Lower lobe of right lung (tissue), 2 donors: ENCODE measurements around the gene MED13L. TPM values are rescaled to one million over a fixed set of nuclear protein-coding genes. Genes with fewer than 3 reads are reported as not detected.

ENCODE experiments used
- ATAC-seq, 2 donors: fragments of 200-7000 bp; cut with Tn5 transposase; one replicate each; pipeline ENCODE4 v1.9.1; 2020 to 2022; ENCODE audit warnings: mild to moderate bottlenecking in 2 of 2, moderate library complexity in 2 of 2
- DNase-seq: peaks from one replicate; pipeline ENCODE4 v3.0.0-alpha.2; 2020
- H3K27ac ChIP-seq: fragments of 200-600 bp; one replicate; pipeline ENCODE4 v1.8.0; 2022
- H3K27me3 ChIP-seq: fragments of 200-600 bp; one replicate; pipeline ENCODE4 v1.8.0; 2022; ENCODE audit warnings: low read depth
- H3K36me3 ChIP-seq: fragments of 200-600 bp; one replicate; pipeline ENCODE4 v1.8.0; 2022; ENCODE audit warnings: mild to moderate bottlenecking
- H3K4me1 ChIP-seq: fragments of 200-600 bp; one replicate; pipeline ENCODE4 v1.8.0; 2022
- H3K4me3 ChIP-seq: fragments of 200-600 bp; one replicate; pipeline ENCODE4 v1.8.0; 2022; ENCODE audit warnings: mild to moderate bottlenecking
- H3K9me3 ChIP-seq: fragments of 200-600 bp; one replicate; pipeline ENCODE4 v1.8.0; 2022
- CTCF ChIP-seq: fragments of 200-600 bp; IDR thresholded peaks from one replicate; pipeline ENCODE4 v1.8.0; 2022; ENCODE audit warnings: antibody characterized with exemption, mild to moderate bottlenecking
- intact Hi-C: fragments of 100-400 bp; cut with DNase I; formaldehyde crosslinking; loops from one replicate; pipeline ENCODE4 v1.11.0; 2022
- total RNA-seq: library from RNA; stranded (reverse); fragmentation: NEBNext Ultra II Directional; extraction: Animal tissue kit (Norgen Biotek cat#: 25700); gene quantifications from one replicate; pipeline ENCODE4 v1.2.1, GENCODE V29; 2021
- donor health status: DM: no; HTN: yes; CAD: no; lungs with severe emphysema.

The MED13L gene
- total RNA-seq, 1 donor from 2014 or later: 148 TPM

GRCh38 chr12:116320791-116321217 lies 43.3 kb upstream of the MED13L start:
- H3K27ac ChIP-seq: peak overlapping the region; percentile 57

GRCh38 chr12:116319898-116320621 lies 42.6 kb upstream of the MED13L start:
- no peak for TF ChIP-seq CTCF
- H3K36me3 ChIP-seq: no peaks in the 10 kb centered on the region
- no peaks in the 10 kb centered on the region for H3K9me3 ChIP-seq
- intact Hi-C loops: no loop called here
- H3K27ac ChIP-seq: peak overlapping the region; percentile 57
- H3K27me3 ChIP-seq: no peaks in the 10 kb centered on the region
- peaks cover 47% of the 10 kb centered on the region for H3K4me1 ChIP-seq
- ATAC-seq: peak; percentile 56 to 67
- no peak for DNase-seq
- H3K4me3 ChIP-seq: no peak overlapping the region

More at GRCh38 chr12:116320791-116321217, 43.3 kb upstream of the MED13L start:
- Histone ChIP-seq H3K27me3 (no peaks in the 10 kb centered on the region), H3K9me3 (no peaks in the 10 kb centered on the region), H3K36me3 (no peaks in the 10 kb centered on the region), H3K4me3 (no peak overlapping the region), H3K4me1 (peaks cover 51% of the 10 kb centered on the region)
- no peak for TF ChIP-seq CTCF
- no peak for DNase-seq
- intact Hi-C loops: no loop called here
- no peak for ATAC-seq

- no peak overlapping the region for H3K4me3 ChIP-seq
These were observed 41.9 kb upstream of the MED13L start for GRCh38 chr12:116319233-116319897.

GRCh38 chr12:116318576-116319232 lies 41.2 kb upstream of the MED13L start:
- ATAC-seq (peak; percentile 55 to 61), DNase-seq (no peak)
- intact Hi-C loops: no loop called here
- no peaks in the 10 kb centered on the region for H3K36me3 ChIP-seq
- peaks cover 35% of the 10 kb centered on the region for H3K4me1 ChIP-seq
- no peaks in the 10 kb centered on the region for H3K9me3 ChIP-seq
- no peaks in the 10 kb centered on the region for H3K27me3 ChIP-seq
- H3K27ac ChIP-seq: no peak overlapping the region
- peak overlapping the region; percentile 23 for H3K4me3 ChIP-seq
- TF ChIP-seq CTCF: no peak

More at GRCh38 chr12:116319233-116319897, 41.9 kb upstream of the MED13L start:
- no peak for TF ChIP-seq CTCF
- Histone ChIP-seq H3K36me3 (no peaks in the 10 kb centered on the region), H3K27ac (peak overlapping the region; percentile 48), H3K4me1 (peaks cover 40% of the 10 kb centered on the region), H3K27me3 (no peaks in the 10 kb centered on the region), H3K9me3 (no peaks in the 10 kb centered on the region)
- intact Hi-C loops: no loop called here
- DNase-seq (no peak), ATAC-seq (no peak)

GRCh38 chr12:116317986-116318575 lies 40.6 kb upstream of the MED13L start:
- peak; percentile 68 to 82 for ATAC-seq
- no peak for TF ChIP-seq CTCF
- H3K9me3 ChIP-seq: no peaks in the 10 kb centered on the region
- no peaks in the 10 kb centered on the region for H3K36me3 ChIP-seq
- peak overlapping the region; percentile 23 for H3K4me3 ChIP-seq
- intact Hi-C loops: no loop called here
- DNase-seq: peak; percentile 60
- no peaks in the 10 kb centered on the region for H3K27me3 ChIP-seq
- peaks cover 35% of the 10 kb centered on the region for H3K4me1 ChIP-seq
- no peak overlapping the region for H3K27ac ChIP-seq
